ENCODE measurements around the gene HRH2. TPM values are rescaled to one million over a fixed set of nuclear protein-coding genes. Genes with fewer than 3 reads are reported as not detected.

Gene HRH2
- total RNA-seq, 1 experiment from 2014 or later, result 9.3 TPM

- Mint-ChIP-seq H3K4me1 (peaks cover 38% of the 10 kb centered on the region), H3K27me3 (ENCODE audit: low read depth) (no peaks in the 10 kb centered on the region), H3K36me3 (peaks cover under 1% of the 10 kb centered on the region; the same call in 1 of the 2 replicates), H3K9me3 (no peaks in the 10 kb centered on the region), H3K27ac (no peak overlapping the region), H3K4me3 (no peak overlapping the region)
- TF ChIP-seq ATF2 (CRISPR knock-in tag; IDR thresholded peaks at IDR 0.05; ENCODE audit: borderline replicate concordance, low read depth) (no peak), MXD4 (CRISPR knock-in tag; IDR thresholded peaks at IDR 0.05; ENCODE audit: borderline replicate concordance) (no peak), EMX1 (CRISPR knock-in tag; IDR thresholded peaks at IDR 0.05) (no peak), GTF2I (CRISPR knock-in tag; conservative IDR thresholded peaks at IDR 0.05) (no peak), CBFB (CRISPR knock-in tag; IDR thresholded peaks at IDR 0.05; ENCODE audit: low read depth) (no peak), SMAD4 (CRISPR knock-in tag; IDR thresholded peaks at IDR 0.05) (no peak), TCF7 (CRISPR knock-in tag; IDR thresholded peaks at IDR 0.05; ENCODE audit: low read depth) (no peak), KAT7 (CRISPR knock-in tag; IDR thresholded peaks at IDR 0.05; ENCODE audit: borderline replicate concordance) (no peak), ZBTB43 (CRISPR knock-in tag; IDR thresholded peaks at IDR 0.05) (no peak), JAZF1 (CRISPR knock-in tag; IDR thresholded peaks at IDR 0.05) (no peak), NR2C2 (CRISPR knock-in tag; IDR thresholded peaks at IDR 0.05) (no peak)
- TF ChIP-seq, protein P1, sequence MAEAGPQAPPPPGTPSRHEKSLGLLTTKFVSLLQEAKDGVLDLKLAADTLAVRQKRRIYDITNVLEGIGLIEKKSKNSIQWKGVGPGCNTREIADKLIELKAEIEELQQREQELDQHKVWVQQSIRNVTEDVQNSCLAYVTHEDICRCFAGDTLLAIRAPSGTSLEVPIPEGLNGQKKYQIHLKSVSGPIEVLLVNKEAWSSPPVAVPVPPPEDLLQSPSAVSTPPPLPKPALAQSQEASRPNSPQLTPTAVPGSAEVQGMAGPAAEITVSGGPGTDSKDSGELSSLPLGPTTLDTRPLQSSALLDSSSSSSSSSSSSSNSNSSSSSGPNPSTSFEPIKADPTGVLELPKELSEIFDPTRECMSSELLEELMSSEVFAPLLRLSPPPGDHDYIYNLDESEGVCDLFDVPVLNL (CRISPR knock-in tag; IDR thresholded peaks at IDR 0.05; ENCODE audit: borderline replicate concordance, low read depth), result no peak
- TF ChIP-seq, protein P2, sequence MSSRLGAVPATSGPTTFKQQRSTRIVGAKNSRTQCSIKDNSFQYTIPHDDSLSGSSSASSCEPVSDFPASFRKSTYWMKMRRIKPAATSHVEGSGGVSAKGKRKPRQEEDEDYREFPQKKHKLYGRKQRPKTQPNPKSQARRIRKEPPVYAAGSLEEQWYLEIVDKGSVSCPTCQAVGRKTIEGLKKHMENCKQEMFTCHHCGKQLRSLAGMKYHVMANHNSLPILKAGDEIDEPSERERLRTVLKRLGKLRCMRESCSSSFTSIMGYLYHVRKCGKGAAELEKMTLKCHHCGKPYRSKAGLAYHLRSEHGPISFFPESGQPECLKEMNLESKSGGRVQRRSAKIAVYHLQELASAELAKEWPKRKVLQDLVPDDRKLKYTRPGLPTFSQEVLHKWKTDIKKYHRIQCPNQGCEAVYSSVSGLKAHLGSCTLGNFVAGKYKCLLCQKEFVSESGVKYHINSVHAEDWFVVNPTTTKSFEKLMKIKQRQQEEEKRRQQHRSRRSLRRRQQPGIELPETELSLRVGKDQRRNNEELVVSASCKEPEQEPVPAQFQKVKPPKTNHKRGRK (CRISPR knock-in tag; IDR thresholded peaks at IDR 0.05; ENCODE audit: borderline replicate concordance), result no peak
- TF ChIP-seq, protein P3, sequence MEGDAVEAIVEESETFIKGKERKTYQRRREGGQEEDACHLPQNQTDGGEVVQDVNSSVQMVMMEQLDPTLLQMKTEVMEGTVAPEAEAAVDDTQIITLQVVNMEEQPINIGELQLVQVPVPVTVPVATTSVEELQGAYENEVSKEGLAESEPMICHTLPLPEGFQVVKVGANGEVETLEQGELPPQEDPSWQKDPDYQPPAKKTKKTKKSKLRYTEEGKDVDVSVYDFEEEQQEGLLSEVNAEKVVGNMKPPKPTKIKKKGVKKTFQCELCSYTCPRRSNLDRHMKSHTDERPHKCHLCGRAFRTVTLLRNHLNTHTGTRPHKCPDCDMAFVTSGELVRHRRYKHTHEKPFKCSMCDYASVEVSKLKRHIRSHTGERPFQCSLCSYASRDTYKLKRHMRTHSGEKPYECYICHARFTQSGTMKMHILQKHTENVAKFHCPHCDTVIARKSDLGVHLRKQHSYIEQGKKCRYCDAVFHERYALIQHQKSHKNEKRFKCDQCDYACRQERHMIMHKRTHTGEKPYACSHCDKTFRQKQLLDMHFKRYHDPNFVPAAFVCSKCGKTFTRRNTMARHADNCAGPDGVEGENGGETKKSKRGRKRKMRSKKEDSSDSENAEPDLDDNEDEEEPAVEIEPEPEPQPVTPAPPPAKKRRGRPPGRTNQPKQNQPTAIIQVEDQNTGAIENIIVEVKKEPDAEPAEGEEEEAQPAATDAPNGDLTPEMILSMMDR (IDR thresholded peaks at IDR 0.05), result no peak
- TF ChIP-seq, protein P4, sequence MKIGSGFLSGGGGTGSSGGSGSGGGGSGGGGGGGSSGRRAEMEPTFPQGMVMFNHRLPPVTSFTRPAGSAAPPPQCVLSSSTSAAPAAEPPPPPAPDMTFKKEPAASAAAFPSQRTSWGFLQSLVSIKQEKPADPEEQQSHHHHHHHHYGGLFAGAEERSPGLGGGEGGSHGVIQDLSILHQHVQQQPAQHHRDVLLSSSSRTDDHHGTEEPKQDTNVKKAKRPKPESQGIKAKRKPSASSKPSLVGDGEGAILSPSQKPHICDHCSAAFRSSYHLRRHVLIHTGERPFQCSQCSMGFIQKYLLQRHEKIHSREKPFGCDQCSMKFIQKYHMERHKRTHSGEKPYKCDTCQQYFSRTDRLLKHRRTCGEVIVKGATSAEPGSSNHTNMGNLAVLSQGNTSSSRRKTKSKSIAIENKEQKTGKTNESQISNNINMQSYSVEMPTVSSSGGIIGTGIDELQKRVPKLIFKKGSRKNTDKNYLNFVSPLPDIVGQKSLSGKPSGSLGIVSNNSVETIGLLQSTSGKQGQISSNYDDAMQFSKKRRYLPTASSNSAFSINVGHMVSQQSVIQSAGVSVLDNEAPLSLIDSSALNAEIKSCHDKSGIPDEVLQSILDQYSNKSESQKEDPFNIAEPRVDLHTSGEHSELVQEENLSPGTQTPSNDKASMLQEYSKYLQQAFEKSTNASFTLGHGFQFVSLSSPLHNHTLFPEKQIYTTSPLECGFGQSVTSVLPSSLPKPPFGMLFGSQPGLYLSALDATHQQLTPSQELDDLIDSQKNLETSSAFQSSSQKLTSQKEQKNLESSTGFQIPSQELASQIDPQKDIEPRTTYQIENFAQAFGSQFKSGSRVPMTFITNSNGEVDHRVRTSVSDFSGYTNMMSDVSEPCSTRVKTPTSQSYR (CRISPR knock-in tag; IDR thresholded peaks at IDR 0.05), result no peak
- no peak for DNase-seq (ENCODE audit: low spot score)
- ChIA-PET CTCF (interaction anchor here (1.2 to 6.9 kb wide), 3 partner anchors 36 to 159 kb away, joined by 3 to 84 read pairs (median 43); no protein-coding TSS in a partner anchor), POLR2A (no interaction called here)
- no peak for ATAC-seq
These were observed 35.3 kb downstream of the HRH2 start for GRCh38 chr5:175692996-175693710.

Data from WTC11 (cell line).